ENCODE results near the gene SORL1-AS1.

- TF ChIP-seq CTCF (IDR thresholded peaks at IDR 0.05) (no peak), POLR2A (IDR thresholded peaks at IDR 0.05) (no peak)
Measured at GRCh38 chr11:121414141-121414913, 38.4 kb downstream of the SORL1-AS1 start.
